ENCODE data around the gene MICALL1. TPM values are rescaled to one million over a fixed set of nuclear protein-coding genes. Genes with fewer than 3 reads are reported as not detected.

Gene MICALL1
- total RNA-seq (2016; rRNA removed; fragmentation: Illumina TruSeq; extraction: Trizol) (10.2 and 10.6 TPM in 2 replicates), polyA plus RNA-seq (2011; rRNA removed) (7.6 and 10.2 TPM in 2 replicates), polyA minus RNA-seq (2011; rRNA and poly(A)+ RNA removed; ENCODE audit: low replicate concordance) (20.1 and 35.6 TPM in 2 replicates), Bru-seq, nascent RNA (percentile 56 among the genes with signal in this experiment), BruChase-seq, experiment 1, labeled RNA remaining after a 6-hour chase (percentile 67 among the genes with signal in this experiment), BruChase-seq, experiment 2, labeled RNA remaining after a 2-hour chase (percentile 57 among the genes with signal in this experiment)
- total RNA-seq (2016; cell fraction: cytosol; rRNA removed; fragmentation: Illumina TruSeq; extraction: Trizol; ENCODE audit: low read depth), result 3.4 and 3.8 TPM in 2 replicates
- total RNA-seq (2016; cell fraction: insoluble cytoplasmic fraction; rRNA removed; fragmentation: Illumina TruSeq; extraction: Trizol), result 9.0 and 10.7 TPM in 2 replicates
- 13.1 and 14.5 TPM in 2 replicates for total RNA-seq (2016; cell fraction: membrane; rRNA removed; fragmentation: Illumina TruSeq; extraction: Trizol)
- 7.8 and 8.7 TPM in 2 replicates for total RNA-seq (2016; cell fraction: nucleus; rRNA removed; fragmentation: Illumina TruSeq; extraction: Trizol)
- polyA plus RNA-seq (2011; cell fraction: cytosol; rRNA removed), result 6.7 and 7.5 TPM in 2 replicates
- 20.3 and 21.4 TPM in 2 replicates for polyA plus RNA-seq (2011; cell fraction: nucleus; rRNA removed)
- polyA plus RNA-seq (2012), result 6.6 and 10.9 TPM in 2 replicates
- polyA plus RNA-seq (2016; cell fraction: cytosol; fragmentation: Illumina TruSeq; extraction: Trizol; ENCODE audit: low read depth), result 4.2 and 4.5 TPM in 2 replicates
- 11.5 and 15.1 TPM in 2 replicates for polyA plus RNA-seq (2016; cell fraction: insoluble cytoplasmic fraction; fragmentation: Illumina TruSeq; extraction: Trizol; ENCODE audit: low read depth)
- polyA plus RNA-seq (2016; cell fraction: membrane; fragmentation: Illumina TruSeq; extraction: Trizol; ENCODE audit: low read depth), result 12.2 and 15.3 TPM in 2 replicates
- polyA plus RNA-seq (2016; cell fraction: nucleus; fragmentation: Illumina TruSeq; extraction: Trizol; ENCODE audit: insufficient read depth, low read depth), result 14.0 and 21.3 TPM in 2 replicates
- polyA minus RNA-seq (2011; cell fraction: cytosol; rRNA and poly(A)+ RNA removed), result 11.8 and 17.0 TPM in 2 replicates
- polyA minus RNA-seq (2011; cell fraction: nucleus; rRNA and poly(A)+ RNA removed), result 8.9 and 10.7 TPM in 2 replicates
- long read RNA-seq, experiment 1, partial matches to known transcripts, result 5 of 7 reads
- long read RNA-seq, experiment 1, other reads (novel, unspliced or antisense), result 2 of 7 reads
- long read RNA-seq, experiment 2, full-length matches to known transcripts, result 17 of 80 reads
- long read RNA-seq, experiment 2, partial matches to known transcripts, result 42 of 80 reads
- long read RNA-seq, experiment 2, other reads (novel, unspliced or antisense), result 21 of 80 reads

GRCh38 chr22:37905534-37906363 is at the start of gene MICALL1:
Gene MICALL1 (plus strand): TSS chr22:37906297. CDS start chr22:37906423, 126 bp downstream.
- intact Hi-C loops (cut with micrococcal nuclease; ENCODE audit: unreplicated experiment) (loop anchor here (1.0 kb wide), 1 partner anchor 25 kb away; no protein-coding TSS in a partner anchor), in situ Hi-C loops (cut with HindIII; ENCODE audit: extremely low pct_ligation_motif_present, low pct_unique_long_range_greater_than_20kb) (no loop called here)
- no TSS peak for BruUV-seq (replicated peaks)
- no peaks in the 10 kb centered on the region; a peak in 1 of 5 replicates for H3K36me3 ChIP-seq (replicated peaks in 1 of 2; ENCODE audit: control insufficient read depth in 1 of 2, insufficient read depth in 2 of 2, low read length in 2 of 2)
- ChIA-PET CTCF (ENCODE audit: low intra/inter-chr PET ratio, low total read pairs) (interaction anchor here (1.0 to 1.6 kb wide), 2 partner anchors 18 to 28 kb away, joined by 3 to 4 read pairs; no protein-coding TSS in a partner anchor), POLR2A (interaction anchor here (0.8 to 6.0 kb wide), 9 partner anchors 9 to 102 kb away, joined by 3 to 69 read pairs (median 6); partner anchors contain the start of genes ANKRD54 and GCAT)
- peak within 1 kb of the TSS; percentile 26 for H3K27ac ChIP-seq (ENCODE audit: extremely low read length, insufficient read depth, low read length)
- peaks cover 8% of the 10 kb centered on the region for H3K79me2 ChIP-seq (ENCODE audit: insufficient read depth, low read length)
- no peaks in the 10 kb centered on the region for H4K20me1 ChIP-seq (ENCODE audit: insufficient read depth, low read length)
- WGBS (ENCODE audit: low lambda C conversion rate), result 60% methylated on average over 23 of the region's 90 CpGs
- ATAC-seq (peak; percentile 90), FAIRE-seq (no peak), DNase-seq (ENCODE audit: low spot score) (no peak)
- peak within 1 kb of the TSS; percentile 95 for H3K4me2 ChIP-seq (ENCODE audit: low read depth, low read length)
- H3K9ac ChIP-seq (ENCODE audit: insufficient read depth, low read depth, low read length), result peak within 1 kb of the TSS; percentile 78
- H3K4me3 ChIP-seq (replicated peaks in 1 of 3; ENCODE audit: insufficient read depth in 1 of 3, low read depth in 2 of 3, low read length in 3 of 3), result peak within 1 kb of the TSS; percentile 75 to 87 (median 77)
- no peaks in the 10 kb centered on the region for H3K9me3 ChIP-seq (ENCODE audit: low read length)
- H3K27me3 ChIP-seq (ENCODE audit: control insufficient read depth in 1 of 2, insufficient read depth in 2 of 2, low read length in 2 of 2), result no peaks in the 10 kb centered on the region
- peaks cover 28% of the 10 kb centered on the region for H3K4me1 ChIP-seq (ENCODE audit: insufficient read depth, low read length)
- H2AFZ ChIP-seq (ENCODE audit: low read length), result no peak within 1 kb of the TSS
- TF ChIP-seq HINFP (CRISPR knock-in tag; IDR thresholded peaks at IDR 0.05; ENCODE audit: low read depth) (no peak), KAT2B (IDR thresholded peaks at IDR 0.05; ENCODE audit: borderline replicate concordance, low read depth, low read length) (no peak), GABPA (IDR thresholded peaks at IDR 0.05; ENCODE audit: low read depth, low read length) (no peak), GABPA (CRISPR knock-in tag; IDR thresholded peaks at IDR 0.05; ENCODE audit: low read depth) (no peak), KLF6 (CRISPR knock-in tag; IDR thresholded peaks at IDR 0.05) (no peak), ZNF501 (CRISPR knock-in tag; IDR thresholded peaks at IDR 0.05) (no peak), ZNF589 (CRISPR knock-in tag; conservative IDR thresholded peaks at IDR 0.05) (no peak), PLSCR1 (CRISPR knock-in tag; IDR thresholded peaks at IDR 0.05; ENCODE audit: borderline replicate concordance) (no peak), ZNF335 (CRISPR knock-in tag; IDR thresholded peaks at IDR 0.05) (no peak), NFKBIZ (CRISPR knock-in tag; IDR thresholded peaks at IDR 0.05) (no peak), MYC (CRISPR knock-in tag; IDR thresholded peaks at IDR 0.05; ENCODE audit: borderline replicate concordance) (0 out of 2 replicates have a peak, but pooled peaks have one; percentile 37)
